ENCODE data around the gene SLC30A1. TPM values are rescaled to one million over a fixed set of nuclear protein-coding genes. Genes with fewer than 3 reads are reported as not detected.

The SLC30A1 gene
- total and polyA plus RNA-seq, 2 experiments from 2014 or later: 6.8 to 10.8 TPM

- H3K36me3 ChIP-seq: no peaks in the 10 kb centered on the region
- H3K4me1 ChIP-seq (ENCODE audit: low read depth): peaks cover 13% of the 10 kb centered on the region
- no peak overlapping the region for H3K4me3 ChIP-seq
- no peak for TF ChIP-seq CTCF (IDR thresholded peaks at IDR 0.05; ENCODE audit: low read depth, low read length)
- DNase-seq (ENCODE audit: low read depth in 1 of 2, low spot score in 1 of 2): peak in 1 of 2 donors; percentile 91
- H3K27ac ChIP-seq: no peak overlapping the region
- H3K9me3 ChIP-seq (ENCODE audit: low read depth): no peaks in the 10 kb centered on the region
- H3K27me3 ChIP-seq: no peaks in the 10 kb centered on the region
Measured at GRCh38 chr1:211616231-211616964, 37.4 kb upstream of the SLC30A1 start.

GRCh38 chr1:211614615-211615014, 35.7 kb upstream of the SLC30A1 start:
- Histone ChIP-seq H3K27me3 (no peaks in the 10 kb centered on the region), H3K9me3 (ENCODE audit: low read depth) (no peaks in the 10 kb centered on the region), H3K27ac (no peak overlapping the region), H3K4me3 (no peak overlapping the region), H3K4me1 (ENCODE audit: low read depth) (peaks cover 13% of the 10 kb centered on the region), H3K36me3 (no peaks in the 10 kb centered on the region)
- TF ChIP-seq CTCF (IDR thresholded peaks at IDR 0.05; ENCODE audit: low read depth, low read length): no peak
- no peak for DNase-seq (ENCODE audit: low read depth in 1 of 2, low spot score in 1 of 2)

- DNase-seq (ENCODE audit: low read depth in 1 of 2, low spot score in 1 of 2): no peak
- H3K9me3 ChIP-seq (ENCODE audit: low read depth): no peaks in the 10 kb centered on the region
- H3K4me3 ChIP-seq: no peak overlapping the region
- peak overlapping the region; percentile 79 for H3K27ac ChIP-seq
- no peak for TF ChIP-seq CTCF (IDR thresholded peaks at IDR 0.05; ENCODE audit: low read depth, low read length)
- no peaks in the 10 kb centered on the region for H3K36me3 ChIP-seq
- H3K27me3 ChIP-seq: no peaks in the 10 kb centered on the region
- peaks cover 13% of the 10 kb centered on the region for H3K4me1 ChIP-seq (ENCODE audit: low read depth)
Measured at GRCh38 chr1:211613951-211614350, 35.0 kb upstream of the SLC30A1 start.

GRCh38 chr1:211613108-211613947, 34.4 kb upstream of the SLC30A1 start:
- H3K27me3 ChIP-seq: no peaks in the 10 kb centered on the region
- no peaks in the 10 kb centered on the region for H3K36me3 ChIP-seq
- H3K4me3 ChIP-seq: no peak overlapping the region
- peak; percentile 77 to 97 for DNase-seq (ENCODE audit: low read depth in 1 of 2, low spot score in 1 of 2)
- H3K9me3 ChIP-seq (ENCODE audit: low read depth): no peaks in the 10 kb centered on the region
- H3K27ac ChIP-seq: peak overlapping the region; percentile 79
- H3K4me1 ChIP-seq (ENCODE audit: low read depth): peaks cover 13% of the 10 kb centered on the region
- TF ChIP-seq CTCF (IDR thresholded peaks at IDR 0.05; ENCODE audit: low read depth, low read length): no peak

GRCh38 chr1:211612786-211613107, 33.8 kb upstream of the SLC30A1 start:
- peak overlapping the region; percentile 79 for H3K27ac ChIP-seq
- no peaks in the 10 kb centered on the region for H3K9me3 ChIP-seq (ENCODE audit: low read depth)
- no peak overlapping the region for H3K4me3 ChIP-seq
- DNase-seq (ENCODE audit: low read depth in 1 of 2, low spot score in 1 of 2): no peak
- no peak for TF ChIP-seq CTCF (IDR thresholded peaks at IDR 0.05; ENCODE audit: low read depth, low read length)
- peaks cover 13% of the 10 kb centered on the region for H3K4me1 ChIP-seq (ENCODE audit: low read depth)
- H3K27me3 ChIP-seq: no peaks in the 10 kb centered on the region
- no peaks in the 10 kb centered on the region for H3K36me3 ChIP-seq

All from cardiac muscle cell (in vitro differentiated cells and primary cell).